ENCODE results near the gene FOCAD.

Gene FOCAD, protein sequence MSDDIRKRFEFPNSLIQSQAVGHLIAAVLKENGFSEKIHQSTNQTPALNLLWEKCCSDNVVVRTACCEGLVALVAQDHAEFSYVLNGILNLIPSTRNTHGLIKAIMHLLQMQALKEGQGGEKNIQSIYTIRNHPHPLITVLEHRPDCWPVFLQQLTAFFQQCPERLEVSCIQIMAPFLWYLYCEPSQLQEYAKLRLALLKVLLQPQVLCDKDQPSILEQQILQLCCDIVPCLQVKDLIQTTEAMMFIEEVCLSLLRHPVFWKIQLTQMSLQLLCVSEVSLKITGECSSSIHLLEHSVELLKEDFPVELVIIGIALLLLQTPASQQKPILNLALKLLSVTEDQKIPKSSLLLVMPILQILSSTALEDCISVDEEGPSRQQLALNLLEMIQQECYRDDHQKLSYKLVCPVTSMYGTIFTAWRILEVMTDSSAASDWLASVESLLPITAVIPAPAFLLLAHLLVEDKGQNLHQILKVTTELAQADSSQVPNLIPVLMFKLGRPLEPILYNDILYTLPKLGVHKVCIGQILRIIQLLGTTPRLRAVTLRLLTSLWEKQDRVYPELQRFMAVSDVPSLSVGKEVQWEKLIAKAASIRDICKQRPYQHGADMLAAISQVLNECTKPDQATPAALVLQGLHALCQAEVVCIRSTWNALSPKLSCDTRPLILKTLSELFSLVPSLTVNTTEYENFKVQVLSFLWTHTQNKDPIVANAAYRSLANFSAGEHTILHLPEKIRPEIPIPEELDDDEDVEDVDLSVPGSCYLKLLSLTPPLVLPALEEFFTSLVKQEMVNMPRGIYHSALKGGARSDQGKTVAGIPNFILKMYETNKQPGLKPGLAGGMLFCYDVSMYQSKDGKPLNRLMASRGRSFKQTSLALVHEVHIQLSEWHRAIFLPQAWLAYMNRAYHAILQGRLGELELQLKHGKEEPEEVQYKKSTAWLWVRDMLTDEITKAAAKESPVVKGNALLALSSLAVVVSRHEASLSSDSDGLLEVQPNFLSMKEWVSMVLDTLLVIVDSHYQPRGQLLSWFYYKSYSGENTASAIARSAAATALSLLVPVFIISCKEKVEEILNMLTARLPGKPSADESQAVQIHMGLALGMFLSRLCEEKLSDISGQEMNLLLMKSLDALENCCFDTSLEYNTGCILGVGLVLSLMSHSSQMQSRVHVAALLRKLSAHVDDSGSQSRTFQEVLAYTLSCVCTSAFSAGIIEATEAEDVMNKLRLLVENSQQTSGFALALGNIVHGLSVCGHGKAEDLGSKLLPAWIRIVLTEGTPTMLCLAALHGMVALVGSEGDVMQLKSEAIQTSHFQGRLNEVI (N-terminal part only)
- 31.2 to 38.1 reads per million in 2 donors for total RNA-seq

DNA sequence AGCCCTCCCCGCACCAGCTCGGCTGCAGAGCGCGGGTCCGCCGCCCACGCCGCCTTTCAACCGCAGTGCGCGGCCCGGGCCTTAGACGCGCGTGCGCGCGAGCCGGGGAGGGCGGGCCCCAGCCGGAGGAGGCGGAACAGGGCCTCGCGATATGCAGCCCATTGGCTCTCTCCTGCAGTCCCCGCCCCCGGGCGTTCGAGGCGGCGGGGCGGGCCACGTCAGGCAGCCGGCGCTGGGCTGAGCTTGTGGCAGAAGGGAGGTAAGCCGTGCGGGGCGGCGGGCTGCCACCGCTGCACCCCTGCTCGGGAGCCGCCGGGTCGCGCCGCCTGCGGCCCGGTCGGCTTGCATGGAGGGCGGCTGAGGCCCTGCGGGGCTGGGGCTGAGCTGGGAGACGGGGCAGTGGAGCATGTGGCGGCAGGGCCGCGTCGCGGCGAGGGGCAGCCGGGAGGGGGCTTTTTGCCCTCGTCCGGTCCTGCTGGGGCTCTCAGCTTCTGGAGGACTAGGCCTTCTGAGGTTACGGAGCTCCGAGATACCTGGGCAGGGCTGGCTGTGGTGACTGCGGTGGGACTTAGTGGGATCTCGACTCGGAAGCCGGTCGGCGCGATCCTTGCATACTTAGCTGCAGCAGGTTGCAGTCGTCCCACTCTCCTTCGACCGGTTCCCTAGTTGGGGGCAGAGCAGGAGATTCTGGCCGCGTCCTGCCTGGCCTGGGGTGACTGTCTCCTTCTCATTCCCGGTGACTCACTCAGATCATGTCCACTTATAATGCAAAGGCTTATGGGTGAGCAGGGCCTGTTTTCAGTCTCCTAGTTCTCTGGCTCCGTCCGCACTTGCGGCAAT, at the start of gene FOCAD:
Gene FOCAD (plus strand): TSS at position 225 of the 840 bp plus-strand sequence. CDS start 31,095 bp downstream, outside the sequence.
- DNase-seq, result peak; percentile 91 to 97 (median 94)

DNA sequence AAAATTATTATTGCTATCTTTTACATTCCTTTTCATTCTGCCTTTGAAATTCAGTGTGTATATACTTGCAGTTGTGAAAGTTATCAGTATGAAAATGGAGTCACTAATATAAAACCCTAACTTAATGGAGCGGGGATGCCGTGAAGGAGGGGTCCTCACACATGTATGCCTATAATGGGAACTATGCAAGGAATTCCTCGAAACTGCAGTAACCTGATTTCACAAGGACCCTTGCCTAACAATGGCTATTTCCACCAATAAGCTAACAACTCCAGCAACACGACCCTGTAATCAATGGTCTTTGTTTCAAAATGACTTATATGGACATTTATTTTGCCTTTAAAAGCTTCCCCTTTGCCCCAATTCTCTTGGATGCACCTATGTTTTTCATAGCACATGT, 49.2 kb upstream of the FOCAD start:
- no peak for DNase-seq

DNA sequence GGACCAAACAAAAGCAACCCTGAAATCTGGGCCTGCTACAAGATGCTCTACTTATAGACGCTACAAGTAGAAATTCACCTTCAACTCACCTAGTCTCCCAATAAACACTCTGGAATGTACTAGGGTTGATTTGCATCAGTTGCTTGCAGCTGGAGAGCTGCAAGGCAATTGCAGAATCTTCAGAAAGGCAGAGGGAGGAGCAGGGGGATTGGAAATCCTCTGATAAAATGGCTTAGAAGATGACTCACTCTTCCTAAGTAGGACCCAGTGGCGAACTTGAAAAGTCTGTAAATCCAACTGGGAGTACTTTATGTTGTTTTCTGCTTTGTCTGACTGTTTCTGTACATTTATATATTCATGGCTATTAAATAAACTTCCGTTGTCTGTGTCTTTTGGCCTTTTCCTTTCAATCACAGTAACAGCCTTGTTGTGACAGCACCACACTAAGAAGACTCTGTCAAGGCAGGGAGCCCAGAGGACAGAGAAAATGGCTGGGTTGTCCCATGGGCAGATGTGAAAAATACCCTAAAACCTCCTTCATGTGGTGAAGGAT, 47.1 kb upstream of the FOCAD start:
- no peak for DNase-seq

DNA sequence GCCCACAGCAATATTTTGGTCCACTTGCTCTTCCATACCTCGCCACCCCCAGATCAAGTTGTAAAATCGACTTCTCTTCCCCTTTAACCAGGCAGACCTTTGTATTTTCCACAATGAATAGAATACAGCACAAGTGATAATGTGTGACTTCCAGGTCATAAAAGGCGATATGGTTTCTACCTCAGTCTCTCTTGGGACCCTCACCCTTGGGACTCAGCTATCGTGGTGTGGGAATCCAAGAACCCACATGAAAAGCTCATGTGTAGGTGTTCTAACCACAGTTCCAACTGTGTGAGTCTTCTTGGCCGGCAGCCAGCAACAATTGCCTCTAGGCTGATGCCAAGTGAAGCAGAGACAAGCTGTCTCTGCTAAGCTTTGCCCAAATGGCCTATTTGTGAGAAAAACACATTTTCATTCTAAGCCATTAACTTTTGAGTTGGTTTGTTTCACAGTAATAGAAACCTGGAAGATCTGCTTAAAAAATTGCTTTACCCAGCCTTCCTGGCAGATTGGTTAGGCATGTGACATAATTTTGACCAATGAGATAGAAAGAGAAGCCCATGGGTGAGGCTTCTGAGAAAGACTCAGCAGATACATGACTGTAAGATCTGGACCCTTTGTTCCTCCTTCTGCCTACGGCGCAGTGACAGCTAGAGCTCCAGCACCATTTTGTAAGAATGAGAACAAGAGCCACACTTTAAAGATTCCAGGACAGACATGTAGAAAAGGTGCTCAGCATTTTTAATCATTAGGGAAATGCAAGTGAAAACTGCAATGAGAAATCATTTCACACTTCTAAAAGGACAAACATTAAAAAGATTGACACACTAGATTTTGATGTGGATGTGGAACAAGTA, 43.5 kb upstream of the FOCAD start:
- peak; percentile 17 to 69 (median 62) for DNase-seq

DNA sequence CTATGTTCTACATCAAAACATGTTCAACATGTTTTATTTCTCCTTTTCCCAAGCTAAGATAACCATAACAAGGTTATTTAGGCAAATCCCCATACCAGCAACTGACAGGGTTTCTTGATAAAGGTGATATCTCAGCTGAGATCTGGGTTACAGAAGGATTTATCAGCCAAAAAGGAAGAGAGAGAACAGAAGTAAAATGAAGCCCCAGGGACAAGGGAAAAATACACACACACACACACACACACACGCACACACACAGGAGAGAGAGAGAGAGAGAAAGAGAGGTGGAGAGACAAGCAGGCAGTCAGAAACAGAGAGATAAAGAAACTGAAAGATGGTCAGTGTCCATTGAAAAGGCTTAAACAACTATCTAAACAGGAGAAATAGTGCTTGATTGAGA, 42.0 kb upstream of the FOCAD start:
- no peak for DNase-seq

DNA sequence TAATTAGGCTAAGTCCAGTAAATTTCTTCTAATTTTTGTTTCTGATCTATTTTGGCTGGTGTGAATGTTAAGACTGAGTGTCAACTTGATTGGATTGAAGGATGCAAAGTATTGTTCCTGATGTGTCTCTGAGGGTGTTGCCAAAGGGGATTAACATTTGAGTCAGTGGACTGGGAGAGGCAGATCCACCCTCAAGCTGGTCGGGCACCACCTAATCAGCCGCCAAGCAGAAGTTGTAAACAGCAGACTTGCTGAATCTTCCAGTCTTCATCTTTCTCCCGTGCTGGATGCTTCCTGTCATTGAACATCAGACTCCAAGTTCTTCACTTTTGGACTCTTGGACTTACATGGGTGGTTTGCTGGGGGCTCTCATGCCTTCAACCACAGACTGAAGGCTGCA, 40.4 kb upstream of the FOCAD start:
- no peak for DNase-seq

DNA sequence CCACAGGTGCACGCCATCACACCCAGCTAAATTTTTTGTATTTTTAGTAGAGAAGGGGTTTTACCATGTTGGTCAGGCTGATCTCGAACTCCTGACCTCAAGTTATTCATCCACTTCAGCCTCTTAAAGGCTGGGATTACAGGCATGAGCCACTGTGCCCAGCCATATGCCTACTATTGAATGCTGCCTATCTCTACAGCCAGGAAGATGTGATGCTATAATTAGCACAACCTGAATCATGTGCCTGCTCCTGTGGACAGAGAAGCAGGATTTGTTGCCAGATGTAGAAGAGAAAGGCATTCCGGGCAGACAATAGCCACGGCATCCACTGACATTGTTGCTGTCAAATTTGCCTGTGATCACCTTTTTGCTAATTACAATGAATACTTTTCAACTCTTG, 37.4 kb upstream of the FOCAD start:
- DNase-seq, result no peak

DNA sequence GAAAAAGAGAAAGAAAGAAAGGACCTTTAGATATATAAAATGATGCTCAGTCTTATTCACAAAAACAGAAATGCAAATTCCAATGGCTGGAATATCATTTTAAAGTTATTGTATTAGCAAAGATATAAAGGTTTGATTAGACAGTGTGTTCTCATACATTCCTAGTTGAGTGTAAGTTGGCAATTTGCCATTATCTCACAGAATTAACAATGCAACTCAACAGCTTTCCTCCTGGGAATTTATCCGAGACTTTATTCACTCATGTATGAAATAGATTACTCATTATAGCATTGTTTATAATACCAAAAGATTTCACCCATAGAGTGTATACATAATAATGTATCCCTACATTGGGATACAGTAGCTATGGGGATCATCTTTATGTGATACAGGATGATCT, 34.7 kb upstream of the FOCAD start:
- DNase-seq, result no peak

DNA sequence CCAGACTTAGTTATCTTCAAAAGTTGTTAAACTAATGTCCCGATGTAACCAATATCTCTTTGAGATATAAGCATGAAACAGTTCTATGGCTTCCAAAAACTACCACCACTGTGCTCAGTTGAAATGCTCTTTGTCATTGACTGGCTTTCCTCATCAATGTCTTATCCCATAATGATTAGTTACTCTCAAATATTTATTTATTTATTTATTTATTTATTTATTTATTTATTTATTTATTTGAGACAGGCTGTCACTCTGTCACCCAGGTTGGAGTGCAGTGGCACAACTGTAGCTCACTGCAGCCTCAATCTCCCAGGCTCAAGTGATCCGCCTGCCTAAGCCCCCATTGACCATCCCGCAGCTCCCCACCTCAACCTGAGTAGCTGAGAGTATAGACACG, 33.7 kb upstream of the FOCAD start:
- no peak for DNase-seq

DNA sequence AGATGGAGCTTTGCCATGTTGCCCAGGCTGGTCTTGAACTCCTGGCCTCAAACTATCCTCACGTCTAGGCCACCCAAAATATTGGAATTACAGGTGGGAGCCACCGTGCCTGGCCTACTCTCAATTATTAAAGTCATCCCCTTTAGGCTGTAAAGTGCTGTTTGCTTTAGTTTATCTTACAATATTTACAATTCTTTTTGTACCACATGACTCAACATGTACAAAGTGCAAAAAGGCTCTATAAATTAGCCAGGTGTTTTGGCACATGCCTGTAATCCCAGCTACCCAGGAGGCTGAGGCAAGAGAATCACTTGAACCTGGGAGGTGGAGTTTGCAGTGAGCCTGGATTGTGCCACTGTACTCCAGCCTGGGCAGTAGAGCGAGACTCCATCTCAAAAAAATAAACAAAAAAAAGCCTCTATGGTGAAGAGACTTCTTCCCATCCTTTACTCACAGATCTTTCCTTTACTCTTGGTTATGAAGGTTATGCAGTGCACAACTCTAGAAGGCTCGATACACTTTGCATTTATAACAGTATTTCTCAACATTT, 33.2 kb upstream of the FOCAD start:
- DNase-seq, result no peak

DNA sequence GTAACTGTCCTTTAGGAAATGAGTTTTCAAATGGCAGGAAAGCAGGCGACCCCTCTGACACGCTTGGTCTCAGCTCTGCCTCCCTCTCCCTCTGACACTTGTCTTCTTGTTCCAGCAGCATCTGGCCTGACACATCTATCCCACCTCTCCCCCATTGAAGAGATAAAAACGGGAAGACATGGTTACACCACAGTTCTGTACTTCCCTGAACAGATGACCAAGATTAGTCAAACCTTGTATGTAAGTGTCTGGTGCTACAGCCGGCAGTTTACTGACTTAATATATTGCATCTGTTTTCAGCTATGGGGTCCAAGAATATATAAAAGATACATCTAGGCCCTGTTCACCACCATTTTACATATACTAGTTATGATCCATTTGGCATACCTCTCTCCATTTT, 32.1 kb upstream of the FOCAD start:
- DNase-seq, result no peak

DNA sequence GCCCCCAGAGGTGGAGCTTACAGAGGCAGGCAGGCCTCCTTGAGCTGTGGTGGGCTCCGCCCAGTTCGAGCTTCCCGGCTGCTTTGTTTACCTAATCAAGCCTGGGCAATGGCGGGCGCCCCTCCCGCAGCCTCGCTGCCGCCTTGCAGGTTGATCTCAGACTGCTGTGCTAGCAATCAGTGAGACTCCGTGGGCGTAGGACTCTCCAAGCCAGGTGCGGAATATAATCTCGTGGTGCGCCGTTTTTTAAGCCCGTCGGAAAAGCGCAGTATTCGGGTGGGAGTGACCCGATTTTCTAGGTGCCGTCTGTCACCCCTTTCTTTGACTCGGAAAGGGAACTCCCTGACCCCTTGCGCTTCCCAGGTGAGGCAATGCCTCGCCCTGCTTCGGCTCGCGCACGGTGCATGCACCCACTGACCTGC, 25.8 kb upstream of the FOCAD start:
- DNase-seq, result peak in 4 of 5 experiments; percentile 15 to 55 (median 16)

DNA sequence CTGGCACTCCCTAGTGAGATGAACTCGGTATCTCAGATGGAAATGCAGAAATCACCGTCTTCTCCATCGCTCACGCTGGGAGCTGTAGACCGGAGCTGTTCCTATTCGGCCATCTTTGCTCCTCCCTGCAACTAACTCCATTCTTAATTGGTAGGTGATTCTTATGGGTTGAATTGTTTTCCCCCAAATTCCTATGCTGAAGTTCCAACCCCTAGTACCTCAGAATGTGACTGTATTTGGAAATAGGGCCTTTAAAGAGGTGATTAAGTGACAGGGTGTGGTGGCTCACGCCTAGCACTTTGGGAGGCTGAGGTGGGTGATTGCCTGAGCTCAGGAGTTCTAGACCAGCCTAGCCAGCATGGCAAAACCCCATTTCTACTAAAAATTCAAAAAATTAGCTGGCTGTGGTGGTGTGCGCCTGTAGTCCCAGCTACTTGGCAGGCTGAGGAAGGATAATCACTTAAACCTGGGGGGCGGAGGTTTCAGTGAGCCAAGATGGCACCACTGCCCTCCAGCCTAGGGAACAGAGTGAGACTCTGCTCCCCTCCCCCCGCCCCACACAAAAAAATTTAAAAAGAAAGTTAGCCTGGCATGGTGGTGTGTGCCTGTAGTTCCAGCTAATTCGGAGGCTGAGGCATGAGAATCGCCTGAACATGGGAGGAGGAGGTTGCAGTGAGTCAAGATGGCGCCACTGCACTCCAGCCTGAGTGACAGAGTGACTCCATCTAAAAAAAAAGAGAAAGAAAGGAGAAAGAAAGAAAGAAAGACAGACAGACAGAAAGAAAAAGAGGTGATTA, 25.2 kb upstream of the FOCAD start:
- DNase-seq, result peak in 1 of 5 experiments; percentile 21

DNA sequence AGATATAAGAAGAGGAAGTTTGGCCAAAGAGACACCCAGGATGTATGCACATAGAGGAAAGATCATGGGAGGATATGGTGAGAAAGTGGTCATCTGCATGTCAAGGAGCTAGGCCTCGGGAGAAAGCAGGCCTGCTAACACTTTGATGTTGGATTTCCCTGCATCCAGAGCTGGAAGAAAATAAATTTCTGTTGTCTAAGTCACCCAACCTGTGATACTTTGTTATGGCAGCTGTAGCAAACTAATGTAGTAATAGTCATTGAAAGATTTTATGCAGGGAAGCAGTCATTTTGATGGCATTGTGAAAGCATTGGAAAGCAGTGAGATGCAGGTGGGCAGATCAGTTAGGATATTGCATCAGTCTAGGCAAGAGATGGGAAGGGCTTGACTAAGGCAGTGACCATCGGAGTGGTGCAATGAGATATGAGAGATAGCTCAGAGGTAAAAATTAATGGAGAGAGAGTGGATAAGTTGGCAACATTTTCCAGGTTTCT, 24.5 kb upstream of the FOCAD start:
- no peak for DNase-seq

DNA sequence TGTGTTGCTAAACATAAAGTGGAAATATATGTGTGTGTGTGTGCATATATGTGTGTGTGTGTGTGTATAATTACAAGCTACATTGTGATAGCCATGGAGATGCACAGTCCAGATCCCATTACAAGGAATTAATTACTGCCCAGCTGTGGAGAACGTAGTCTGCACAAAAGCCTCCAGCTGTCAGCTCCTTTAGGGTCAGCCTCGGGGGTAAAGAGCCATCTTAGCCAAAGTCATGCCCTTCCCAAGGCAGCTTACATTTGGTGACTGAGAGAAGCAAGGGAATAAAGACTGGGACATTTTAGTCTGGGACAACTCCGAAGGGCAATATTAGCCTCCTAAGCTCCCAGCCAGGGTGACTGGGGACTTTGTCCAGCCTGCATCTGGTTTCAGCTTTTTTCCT, 21.9 kb upstream of the FOCAD start:
- DNase-seq, result no peak

DNA sequence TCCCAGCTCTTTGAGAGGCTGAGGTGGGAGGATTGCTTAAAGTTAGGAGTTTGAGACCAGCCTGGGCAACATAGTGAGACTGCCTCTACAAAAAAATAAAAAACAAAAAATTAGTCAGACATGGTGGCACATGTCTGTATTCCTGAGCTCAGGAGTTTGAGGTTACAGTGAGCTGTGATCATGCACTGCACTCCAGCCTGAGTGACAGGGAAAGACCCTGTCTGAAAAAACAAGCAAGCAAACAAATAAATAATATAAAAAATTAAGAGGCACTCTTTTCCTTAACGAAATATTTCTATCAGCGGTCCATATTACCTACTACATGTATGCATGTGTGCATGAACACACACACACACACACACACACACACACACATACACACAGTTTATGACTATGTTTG, 20.9 kb upstream of the FOCAD start:
- no peak for DNase-seq

DNA sequence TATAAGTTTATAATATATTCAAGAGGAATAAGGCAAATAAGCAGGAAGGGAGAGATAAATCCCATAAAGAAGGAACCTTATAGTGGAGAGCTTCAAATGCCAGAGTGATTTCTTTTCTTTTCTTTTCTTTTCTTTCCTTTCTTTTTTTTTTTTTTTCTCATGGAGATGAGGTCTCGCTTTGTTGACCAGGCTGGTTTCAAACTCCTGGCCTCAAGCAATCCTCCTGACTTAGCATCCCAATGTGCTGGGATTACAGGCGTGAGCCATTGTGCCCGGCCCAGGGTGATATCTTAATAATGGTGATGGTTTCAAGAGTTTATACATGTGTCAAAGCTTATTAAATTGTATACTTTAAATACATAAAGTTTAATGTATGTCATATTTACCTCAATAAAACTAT, 19.6 kb upstream of the FOCAD start:
- no peak for DNase-seq

DNA sequence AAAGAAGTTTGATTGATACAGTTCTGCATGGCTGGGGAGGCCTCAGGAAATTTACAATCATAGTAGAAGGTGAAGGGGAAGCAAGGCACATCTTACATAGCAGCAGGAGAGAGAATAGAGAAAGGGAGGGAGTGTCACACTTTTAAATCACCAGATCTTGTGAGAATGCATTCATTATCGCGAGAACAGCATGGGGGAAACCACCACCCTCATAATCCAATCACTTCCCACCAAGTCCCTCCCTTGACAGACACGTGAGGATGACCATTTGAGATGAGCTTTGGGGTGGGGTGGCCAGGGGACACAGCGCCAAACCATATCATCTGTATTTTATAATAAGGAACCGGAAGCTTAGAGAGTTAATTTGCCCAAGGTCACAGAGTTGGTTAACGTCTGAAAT, 13.7 kb upstream of the FOCAD start:
- DNase-seq, result no peak

DNA sequence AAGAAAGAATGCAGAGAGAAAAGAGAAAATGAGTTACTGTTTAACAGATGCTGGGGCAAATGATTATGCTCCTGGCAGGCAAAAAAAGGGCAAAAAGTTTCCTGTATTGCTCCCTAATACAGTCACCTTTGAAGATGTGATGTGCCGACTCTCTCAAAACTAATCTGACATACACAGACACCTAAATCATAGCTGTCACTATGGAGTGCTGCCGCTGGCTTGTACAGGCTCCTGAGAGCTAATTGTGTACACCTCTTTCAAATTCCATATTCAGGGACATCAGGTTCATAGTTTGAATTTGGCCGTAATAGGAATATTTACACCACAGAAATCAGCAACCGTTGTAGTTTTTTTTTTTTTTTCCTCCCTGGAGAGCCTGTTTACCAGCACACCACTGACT, 12.4 kb upstream of the FOCAD start:
- no peak for DNase-seq
